Tibial nerve (tissue), 3 donors: ENCODE results near the gene PEX11B.
"Not testable (repeated sequence)": the region's sequence is repeated elsewhere in the genome, so short reads cannot be mapped to it uniquely, and the experiment has no call there.

Source experiments
- POLR2A ChIP-seq, 2 donors: fragments of 450-650 bp; IDR thresholded peaks; one replicate each; pipeline ENCODE4 v1.6.1; 2017; ENCODE audit warnings: antibody characterized with exemption in 2 of 2, mild to moderate bottlenecking in 2 of 2, moderate library complexity in 2 of 2
- TF ChIP-seq, protein P1 (sequence below), 5 experiments: fragments of 200-600 bp in 3 of 5; fragments of 450-650 bp in 2 of 5; sonication (generic) in 3 of 5; IDR thresholded peaks; one replicate each; pipeline ENCODE4 v1.5.1; 2016 to 2019; ENCODE audit warnings: antibody characterized with exemption in 5 of 5, mild to moderate bottlenecking in 3 of 5, moderate library complexity in 2 of 5

DNA sequence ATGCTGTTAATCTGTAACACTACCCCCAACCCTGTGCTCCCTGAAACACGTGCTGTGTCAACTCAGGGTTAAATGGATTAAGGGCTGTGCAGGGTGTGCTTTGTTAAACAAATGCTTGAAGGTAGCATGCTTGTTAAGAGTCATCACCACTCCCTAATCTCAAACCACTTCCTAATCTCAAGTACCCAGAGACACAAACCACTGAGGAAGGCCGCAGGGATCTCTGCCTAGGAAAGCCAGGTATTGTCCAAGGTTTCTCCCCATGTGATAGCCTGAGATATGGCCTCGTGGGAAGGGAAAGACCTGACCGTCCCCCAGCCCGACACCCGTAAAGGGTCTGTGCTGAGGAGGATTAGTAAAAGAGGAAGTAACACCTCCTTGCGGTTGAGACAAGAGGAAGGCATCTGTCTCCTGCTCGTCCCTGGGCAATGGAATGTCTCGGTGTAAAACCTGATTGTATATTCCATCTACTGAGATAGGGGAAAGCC is 14.0 kb upstream of the PEX11B start:
- TF ChIP-seq POLR2A (IDR thresholded peaks at IDR 0.05): not testable (repeated sequence)
- TF ChIP-seq, protein P1, sequence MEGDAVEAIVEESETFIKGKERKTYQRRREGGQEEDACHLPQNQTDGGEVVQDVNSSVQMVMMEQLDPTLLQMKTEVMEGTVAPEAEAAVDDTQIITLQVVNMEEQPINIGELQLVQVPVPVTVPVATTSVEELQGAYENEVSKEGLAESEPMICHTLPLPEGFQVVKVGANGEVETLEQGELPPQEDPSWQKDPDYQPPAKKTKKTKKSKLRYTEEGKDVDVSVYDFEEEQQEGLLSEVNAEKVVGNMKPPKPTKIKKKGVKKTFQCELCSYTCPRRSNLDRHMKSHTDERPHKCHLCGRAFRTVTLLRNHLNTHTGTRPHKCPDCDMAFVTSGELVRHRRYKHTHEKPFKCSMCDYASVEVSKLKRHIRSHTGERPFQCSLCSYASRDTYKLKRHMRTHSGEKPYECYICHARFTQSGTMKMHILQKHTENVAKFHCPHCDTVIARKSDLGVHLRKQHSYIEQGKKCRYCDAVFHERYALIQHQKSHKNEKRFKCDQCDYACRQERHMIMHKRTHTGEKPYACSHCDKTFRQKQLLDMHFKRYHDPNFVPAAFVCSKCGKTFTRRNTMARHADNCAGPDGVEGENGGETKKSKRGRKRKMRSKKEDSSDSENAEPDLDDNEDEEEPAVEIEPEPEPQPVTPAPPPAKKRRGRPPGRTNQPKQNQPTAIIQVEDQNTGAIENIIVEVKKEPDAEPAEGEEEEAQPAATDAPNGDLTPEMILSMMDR (IDR thresholded peaks at IDR 0.05): not testable (repeated sequence)
